ENCODE data around the gene RTF1.

RTF1 gene

DNA sequence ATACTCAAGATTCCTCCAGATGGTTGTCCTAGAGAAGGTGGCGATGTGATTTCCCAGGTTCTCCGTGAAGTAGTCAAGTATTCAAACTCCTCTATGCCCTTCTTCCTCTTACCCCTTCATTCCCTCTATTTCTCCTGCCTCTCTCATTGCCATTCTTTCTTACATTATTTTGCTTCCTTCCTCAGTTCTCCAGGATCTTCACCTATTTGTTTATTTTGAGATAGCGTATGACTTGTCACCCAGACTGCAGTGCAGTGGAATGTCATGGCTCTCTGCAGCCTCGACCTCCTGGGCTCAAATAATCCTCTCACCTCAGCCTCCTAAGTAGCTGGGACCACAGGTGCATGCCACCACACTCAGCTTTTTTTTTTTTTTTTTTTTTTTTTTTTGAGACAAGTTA lies 75.0 kb downstream of the RTF1 start:
- Histone ChIP-seq H4K20me1 (ENCODE audit: insufficient read depth) (no peaks in the 10 kb centered on the region), H3K9ac (no peak overlapping the region), H3K27ac (no peak overlapping the region), H3K36me3 (ENCODE audit: insufficient read depth) (no peaks in the 10 kb centered on the region), H2AFZ (ENCODE audit: low read depth) (no peak overlapping the region), H3K4me1 (ENCODE audit: low read depth, poor library complexity, severe bottlenecking) (peaks cover 24% of the 10 kb centered on the region), H3K4me2 (no peak overlapping the region; the same call in 1 of the 2 replicates), H3K4me3 (IDR thresholded peaks at IDR 0.05; ENCODE audit: insufficient read depth, low read depth, low read length) (no peak overlapping the region), H3K27me3 (ENCODE audit: insufficient read depth, low read depth) (no peaks in the 10 kb centered on the region), H3K79me2 (ENCODE audit: insufficient read depth, low read depth) (no peaks in the 10 kb centered on the region)
- no peak for TF ChIP-seq CTCF (conservative IDR thresholded peaks at IDR 0.05; ENCODE audit: low read depth, low read length)

DNA sequence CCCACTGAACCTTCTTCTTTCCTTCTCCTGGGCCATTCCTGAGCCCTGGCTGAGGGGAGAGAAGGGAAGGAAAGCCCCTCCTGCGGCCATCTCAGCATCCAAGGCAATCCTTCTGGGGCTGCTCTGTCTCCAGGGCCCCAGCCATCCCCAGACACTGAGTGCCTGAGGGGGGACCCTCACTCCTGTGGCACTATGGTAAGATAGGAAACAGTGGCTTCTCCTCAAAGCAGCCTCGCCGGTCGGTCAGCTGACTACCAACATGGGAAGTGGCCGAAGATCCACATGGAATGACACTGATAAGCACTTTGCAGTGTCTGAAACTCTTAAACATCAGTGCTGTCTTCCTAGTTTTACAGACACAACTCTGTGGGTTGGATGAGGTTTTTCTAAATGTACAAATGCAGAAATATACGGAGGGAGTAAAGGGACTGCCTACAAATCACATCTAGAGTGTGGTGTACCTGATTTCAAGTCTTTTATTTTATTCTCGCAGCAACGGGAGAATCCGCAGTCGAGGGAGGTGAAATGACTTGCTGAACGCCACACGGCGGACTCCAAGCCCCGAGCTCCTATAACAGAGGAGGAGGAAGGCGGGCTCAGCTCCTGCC lies 75.8 kb downstream of the RTF1 start:
- Histone ChIP-seq H3K4me3 (IDR thresholded peaks at IDR 0.05; ENCODE audit: insufficient read depth, low read depth, low read length) (no peak overlapping the region), H2AFZ (ENCODE audit: low read depth) (peak overlapping the region; percentile 74), H3K9ac (peak overlapping the region; percentile 65; the same call in 1 of the 2 replicates), H4K20me1 (ENCODE audit: insufficient read depth) (no peaks in the 10 kb centered on the region), H3K27me3 (ENCODE audit: insufficient read depth, low read depth) (no peaks in the 10 kb centered on the region), H3K4me1 (ENCODE audit: low read depth, poor library complexity, severe bottlenecking) (peaks cover 24% of the 10 kb centered on the region), H3K36me3 (ENCODE audit: insufficient read depth) (no peaks in the 10 kb centered on the region), H3K27ac (peak overlapping the region; percentile 72), H3K79me2 (ENCODE audit: insufficient read depth, low read depth) (no peaks in the 10 kb centered on the region), H3K4me2 (peak overlapping the region; percentile 56)
- TF ChIP-seq CTCF (conservative IDR thresholded peaks at IDR 0.05; ENCODE audit: low read depth, low read length), result no peak

DNA sequence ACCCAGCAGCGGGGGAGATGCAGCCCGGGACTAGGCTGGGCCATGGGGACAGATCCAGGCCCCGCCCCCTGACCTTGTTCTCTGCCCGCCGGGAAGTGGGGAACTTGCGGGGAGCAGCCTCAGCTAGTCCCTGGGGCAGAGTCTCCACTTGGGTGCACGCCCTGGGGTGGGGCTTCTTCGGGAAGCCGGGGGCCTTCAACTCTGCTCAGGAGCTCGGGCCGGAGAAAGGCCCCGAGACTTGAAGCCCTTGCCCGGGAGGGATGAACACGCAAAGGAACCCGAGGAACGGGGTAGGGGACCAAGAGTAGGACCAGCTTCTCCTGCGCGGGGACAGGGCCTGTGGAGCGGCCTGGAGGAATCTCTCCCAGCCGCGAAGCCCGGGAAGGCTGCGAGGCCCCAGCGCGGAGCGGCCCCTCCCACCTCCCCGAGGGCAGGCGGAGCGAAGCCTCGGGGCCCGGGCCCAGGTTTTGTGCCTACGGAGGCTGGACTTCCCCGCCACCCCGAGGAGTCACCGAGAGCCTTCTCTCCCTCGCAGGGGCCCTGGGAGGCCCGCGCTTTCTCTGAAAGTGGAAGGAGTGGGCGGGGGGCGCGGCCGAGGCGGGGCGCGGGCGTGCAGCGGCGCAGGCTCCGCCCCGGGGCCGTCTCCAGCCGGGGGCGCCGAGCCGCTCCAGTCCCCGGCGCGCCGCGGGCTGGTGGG lies 76.5 kb downstream of the RTF1 start, which contains the start of gene ITPKA:
ITPKA (plus strand) TSS at position 670 of the 697 bp plus-strand sequence. CDS start 54 bp downstream, outside the sequence.
- H3K4me1 ChIP-seq (ENCODE audit: low read depth, poor library complexity, severe bottlenecking), result peaks cover 24% of the 10 kb centered on the region
- no peaks in the 10 kb centered on the region for H4K20me1 ChIP-seq (ENCODE audit: insufficient read depth)
- TF ChIP-seq CTCF (conservative IDR thresholded peaks at IDR 0.05; ENCODE audit: low read depth, low read length), result no peak
- H3K79me2 ChIP-seq (ENCODE audit: insufficient read depth, low read depth), result no peaks in the 10 kb centered on the region
- no peaks in the 10 kb centered on the region for H3K36me3 ChIP-seq (ENCODE audit: insufficient read depth)
- no peak within 1 kb of the TSS for H3K4me3 ChIP-seq (IDR thresholded peaks at IDR 0.05; ENCODE audit: insufficient read depth, low read depth, low read length)
- H3K27me3 ChIP-seq (ENCODE audit: insufficient read depth, low read depth), result no peaks in the 10 kb centered on the region
- peak within 1 kb of the TSS; percentile 65; the same call in 1 of the 2 replicates for H3K9ac ChIP-seq
- peak within 1 kb of the TSS; percentile 93 for H3K4me2 ChIP-seq
- H3K27ac ChIP-seq, result peak within 1 kb of the TSS; percentile 72
- peak within 1 kb of the TSS; percentile 81 for H2AFZ ChIP-seq (ENCODE audit: low read depth)

- Histone ChIP-seq H2AFZ (ENCODE audit: low read depth) (peak overlapping the region; percentile 81), H3K4me1 (ENCODE audit: low read depth, poor library complexity, severe bottlenecking) (peaks cover 24% of the 10 kb centered on the region), H3K4me3 (IDR thresholded peaks at IDR 0.05; ENCODE audit: insufficient read depth, low read depth, low read length) (no peak overlapping the region), H3K79me2 (ENCODE audit: insufficient read depth, low read depth) (no peaks in the 10 kb centered on the region), H4K20me1 (ENCODE audit: insufficient read depth) (no peaks in the 10 kb centered on the region), H3K4me2 (peak overlapping the region; percentile 93), H3K9ac (no peak overlapping the region), H3K27ac (no peak overlapping the region), H3K27me3 (ENCODE audit: insufficient read depth, low read depth) (no peaks in the 10 kb centered on the region), H3K36me3 (ENCODE audit: insufficient read depth) (no peaks in the 10 kb centered on the region)
- TF ChIP-seq CTCF (conservative IDR thresholded peaks at IDR 0.05; ENCODE audit: low read depth, low read length), result no peak
These were observed 77.0 kb downstream of the RTF1 start for GRCh38 chr15:41493902-41494189.

Measured in KMS-11 (cell line).